H9 (cell line): Measurements from ENCODE around the gene FGFR3. TPM values are rescaled to one million over a fixed set of nuclear protein-coding genes. Genes with fewer than 3 reads are reported as not detected.

Experiments used
- DNase-seq: peaks from one replicate; pipeline ENCODE4 v3.0.0-alpha.2; 2017
- H2AFZ ChIP-seq: one replicate; pipeline ENCODE4 v1.6.1; 2013; ENCODE audit warnings: mild to moderate bottlenecking, low read length, control low read depth, moderate library complexity
- H2AK5ac ChIP-seq: 2 replicates; pipeline ENCODE4 v1.6.1; 2013; ENCODE audit warnings: low read length, control low read depth, mixed read lengths; ENCODE audit not compliant: insufficient read length
- H2BK120ac ChIP-seq: one replicate; pipeline ENCODE4 v1.6.1; 2013; ENCODE audit warnings: low read depth, mild to moderate bottlenecking, low read length, control low read depth, inconsistent platforms; ENCODE audit not compliant: poor library complexity, severe bottlenecking
- H2BK12ac ChIP-seq: 2 replicates; pipeline ENCODE4 v1.6.1; 2013; ENCODE audit warnings: low read length, control low read depth, mixed read lengths, low read depth; ENCODE audit not compliant: insufficient read length
- H2BK15ac ChIP-seq: 2 replicates; pipeline ENCODE4 v1.6.1; 2013; ENCODE audit warnings: low read depth, low read length, control low read depth
- H2BK20ac ChIP-seq: one replicate; pipeline ENCODE4 v1.6.1; 2013; ENCODE audit warnings: low read depth, mild to moderate bottlenecking, low read length, control low read depth, inconsistent platforms; ENCODE audit not compliant: poor library complexity, severe bottlenecking
- H2BK5ac ChIP-seq: 2 replicates; pipeline ENCODE4 v1.6.1; 2013; ENCODE audit warnings: low read length, control low read depth, mixed read lengths; ENCODE audit not compliant: insufficient read length
- H3K14ac ChIP-seq: 2 replicates; pipeline ENCODE4 v1.6.1; 2013; ENCODE audit warnings: low read length, control low read depth; ENCODE audit not compliant: insufficient read depth
- H3K18ac ChIP-seq: 2 replicates; pipeline ENCODE4 v1.6.1; 2013; ENCODE audit warnings: low read depth, mild to moderate bottlenecking, mixed read lengths, low read length, control low read depth; ENCODE audit not compliant: insufficient read length
- H3K23ac ChIP-seq: 2 replicates; pipeline ENCODE4 v1.6.1; 2013; ENCODE audit warnings: low read length, control low read depth, mixed read lengths, low read depth; ENCODE audit not compliant: insufficient read length
- H3K23me2 ChIP-seq: 2 replicates; pipeline ENCODE4 v1.6.1; 2013; ENCODE audit warnings: low read depth, mild to moderate bottlenecking, mixed read lengths, low read length, control low read depth; ENCODE audit not compliant: insufficient read length, poor library complexity, severe bottlenecking
- H3K27ac ChIP-seq: 2 replicates; pipeline ENCODE4 v1.5.1; 2013; ENCODE audit warnings: low read length, control low read depth, mixed read lengths, low read depth; ENCODE audit not compliant: insufficient read length
- H3K27me3 ChIP-seq: 2 replicates; pipeline ENCODE4 v1.6.1; 2013; ENCODE audit warnings: low read length, control low read depth, inconsistent platforms; ENCODE audit not compliant: insufficient read depth
- H3K4ac ChIP-seq: 2 replicates; pipeline ENCODE4 v1.6.1; 2013; ENCODE audit warnings: low read depth, mild to moderate bottlenecking, control low read depth, inconsistent platforms, low read length, moderate library complexity
- H3K4me1 ChIP-seq: 2 replicates; pipeline ENCODE4 v1.6.1; 2013; ENCODE audit warnings: low read length, control low read depth, inconsistent platforms; ENCODE audit not compliant: insufficient read depth
- H3K4me2 ChIP-seq: 2 replicates; pipeline ENCODE4 v1.6.1; 2013; ENCODE audit warnings: low read length, control low read depth, mixed read lengths; ENCODE audit not compliant: insufficient read length, insufficient read depth
- H3K56ac ChIP-seq: 2 replicates; pipeline ENCODE4 v1.6.1; 2013; ENCODE audit warnings: low read depth, mild to moderate bottlenecking, mixed read lengths, low read length, control low read depth; ENCODE audit not compliant: insufficient read length
- H3K79me1 ChIP-seq: 2 replicates; pipeline ENCODE4 v1.6.1; 2013; ENCODE audit warnings: low read depth, mild to moderate bottlenecking, moderate library complexity, low read length, control low read depth, inconsistent platforms; ENCODE audit not compliant: insufficient read depth, poor library complexity, severe bottlenecking
- H3K79me2 ChIP-seq: 2 replicates; pipeline ENCODE4 v1.6.1; 2013; ENCODE audit warnings: low read length, control low read depth, inconsistent platforms; ENCODE audit not compliant: insufficient read depth
- H3K9ac ChIP-seq: 2 replicates; pipeline ENCODE4 v1.6.1; 2013; ENCODE audit warnings: low read length, control low read depth, mixed read lengths; ENCODE audit not compliant: insufficient read length; ENCODE audit errors: extremely low read depth
- H3K9me3 ChIP-seq: one replicate; pipeline ENCODE4 v1.6.1; 2013; ENCODE audit warnings: low read depth, low read length, inconsistent platforms; ENCODE audit not compliant: control insufficient read depth
- H3T11ph ChIP-seq: one replicate; pipeline ENCODE4 v1.6.1; 2013; ENCODE audit warnings: mild to moderate bottlenecking, low read length, control low read depth, inconsistent platforms
- H4K20me1 ChIP-seq: one replicate; pipeline ENCODE4 v1.6.1; 2013; ENCODE audit not compliant: control insufficient read depth, insufficient read length, insufficient read depth
- H4K5ac ChIP-seq: 2 replicates; pipeline ENCODE4 v1.6.1; 2013; ENCODE audit warnings: low read depth, mild to moderate bottlenecking, mixed read lengths, low read length, control low read depth; ENCODE audit not compliant: insufficient read length
- H4K8ac ChIP-seq: replicated peaks from 2 replicates; pipeline ENCODE4 v1.6.1; 2013; ENCODE audit warnings: low read length, control low read depth, mixed read lengths, low read depth; ENCODE audit not compliant: insufficient read length
- H4K91ac ChIP-seq: 2 replicates; pipeline ENCODE4 v1.6.1; 2013; ENCODE audit warnings: low read depth, mild to moderate bottlenecking, moderate library complexity, mixed read lengths, low read length, control low read depth; ENCODE audit not compliant: insufficient read length
- H3K27ac Mint-ChIP-seq, 3 experiments: 2 replicates in 2 of 3; 3 replicates in 1 of 3; pipeline ENCODE4 v1.8.0; 2020 to 2021; ENCODE audit warnings: mixed read lengths in 3 of 3, mild to moderate bottlenecking in 1 of 3, moderate library complexity in 1 of 3
- H3K27me3 Mint-ChIP-seq: 2 replicates; pipeline ENCODE4 v1.8.0; 2021; ENCODE audit warnings: low read depth, mild to moderate bottlenecking, moderate library complexity, mixed read lengths
- H3K36me3 Mint-ChIP-seq, 3 experiments: 2 replicates in 2 of 3; 3 replicates in 1 of 3; pipeline ENCODE4 v1.8.0; 2020 to 2021; ENCODE audit warnings: low read depth in 3 of 3, mixed read lengths in 3 of 3; ENCODE audit not compliant: insufficient read depth in 1 of 3
- H3K4me1 Mint-ChIP-seq, 2 experiments: 2 replicates each; pipeline ENCODE4 v1.8.0; 2020; ENCODE audit warnings: mixed read lengths in 2 of 2
- H3K4me3 Mint-ChIP-seq, 2 experiments: 2 replicates in 1 of 2; 3 replicates in 1 of 2; pipeline ENCODE4 v1.8.0; 2020 to 2021; ENCODE audit warnings: mild to moderate bottlenecking in 2 of 2, mixed read lengths in 2 of 2, moderate library complexity in 1 of 2
- H3K9me3 Mint-ChIP-seq, 2 experiments: 2 replicates in 1 of 2; 3 replicates in 1 of 2; pipeline ENCODE4 v1.8.0; 2020; ENCODE audit warnings: mild to moderate bottlenecking in 2 of 2, mixed read lengths in 2 of 2, moderate library complexity in 1 of 2
- WGBS: extraction: QIAGEN DNeasy Blood & Tissue Kit; methylation state at CpG from one replicate; pipeline ENCODE4 v1.1.7; 2013; ENCODE audit warnings: missing lambda C conversion rate, low lambda C conversion rate, mixed read lengths; ENCODE audit not compliant: insufficient read length; ENCODE audit errors: extremely low coverage; 5-methylcytosine and 5-hydroxymethylcytosine counted together
- total RNA-seq: library from RNA; stranded (reverse); gene quantifications from 2 replicates; pipeline ENCODE4 v1.2.1, GENCODE V29; 2021
- TF ChIP-seq, protein P1 (sequence below): fragments of 200-600 bp; sonication (generic); conservative IDR thresholded peaks from 3 replicates; pipeline ENCODE4 v1.8.0; 2021; ENCODE audit warnings: antibody characterized with exemption, mild to moderate bottlenecking

Gene FGFR3
- total RNA-seq, 1 experiment from 2014 or later = 75.7 TPM

DNA sequence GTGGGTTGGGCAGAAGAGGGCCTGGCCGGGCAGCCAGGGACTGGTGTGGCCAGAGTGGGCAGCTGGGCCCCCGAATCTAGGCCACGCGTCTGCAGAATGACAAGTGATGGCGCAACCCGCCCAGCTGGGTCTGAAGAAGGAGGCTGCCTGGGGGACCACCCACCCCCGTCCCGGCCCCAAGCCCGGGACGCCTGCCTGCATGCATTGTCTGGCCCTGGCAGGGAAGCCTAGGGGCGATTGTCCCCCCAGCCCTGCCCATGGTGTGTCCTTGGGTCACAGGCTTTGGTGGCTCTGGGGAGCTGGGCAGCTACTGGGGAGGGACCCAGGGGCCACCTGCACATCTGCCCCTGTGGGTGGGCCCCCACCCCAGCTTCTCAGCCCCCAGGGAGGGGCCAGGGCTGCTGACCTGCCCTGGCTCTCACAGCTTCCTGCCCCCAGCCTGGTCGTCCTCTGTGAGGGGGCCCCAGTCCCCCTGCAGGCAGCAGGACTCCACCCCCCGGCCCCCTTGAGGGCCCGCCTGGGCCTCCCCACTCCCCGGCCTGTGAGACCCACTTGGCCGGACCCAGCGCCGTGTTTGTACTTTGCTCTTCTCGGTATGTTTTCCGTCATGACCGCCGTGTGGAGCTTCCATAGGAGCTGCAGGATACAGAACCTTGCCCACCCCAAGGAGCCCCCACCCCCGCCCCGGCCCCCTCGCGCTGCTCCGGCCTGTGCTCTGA, 4.9 kb downstream of the FGFR3 start:
- Histone ChIP-seq H2BK5ac (no peak overlapping the region), H3K14ac (no peak overlapping the region), H4K91ac (no peak overlapping the region), H3K27me3 (no peaks in the 10 kb centered on the region; the same call in 1 of the 2 replicates), H3K27ac (no peak overlapping the region), H4K20me1 (no peaks in the 10 kb centered on the region), H3K56ac (no peak overlapping the region), H3K23me2 (peaks cover 7% of the 10 kb centered on the region), H2BK12ac (no peak overlapping the region), H2BK20ac (no peak overlapping the region), H3K9ac (no peak overlapping the region), H3K4me2 (no peak overlapping the region), H2AFZ (no peak overlapping the region), H2BK120ac (no peak overlapping the region), H4K8ac (no peak overlapping the region), H3K18ac (no peak overlapping the region), H3K4me1 (no peaks in the 10 kb centered on the region), H3K23ac (no peak overlapping the region), H3T11ph (no peak overlapping the region), H3K79me2 (no peaks in the 10 kb centered on the region), H3K4ac (no peak overlapping the region), H3K79me1 (no peaks in the 10 kb centered on the region), H2AK5ac (no peak overlapping the region), H3K9me3 (no peaks in the 10 kb centered on the region), H2BK15ac (no peak overlapping the region), H4K5ac (no peak overlapping the region)
- WGBS = no CpG with 5 or more reads among the region's 27 CpGs
- no peaks in the 10 kb centered on the region for H3K9me3 Mint-ChIP-seq
- H3K27me3 Mint-ChIP-seq = peaks cover 6% of the 10 kb centered on the region
- no peak for DNase-seq
- TF ChIP-seq, protein P1, sequence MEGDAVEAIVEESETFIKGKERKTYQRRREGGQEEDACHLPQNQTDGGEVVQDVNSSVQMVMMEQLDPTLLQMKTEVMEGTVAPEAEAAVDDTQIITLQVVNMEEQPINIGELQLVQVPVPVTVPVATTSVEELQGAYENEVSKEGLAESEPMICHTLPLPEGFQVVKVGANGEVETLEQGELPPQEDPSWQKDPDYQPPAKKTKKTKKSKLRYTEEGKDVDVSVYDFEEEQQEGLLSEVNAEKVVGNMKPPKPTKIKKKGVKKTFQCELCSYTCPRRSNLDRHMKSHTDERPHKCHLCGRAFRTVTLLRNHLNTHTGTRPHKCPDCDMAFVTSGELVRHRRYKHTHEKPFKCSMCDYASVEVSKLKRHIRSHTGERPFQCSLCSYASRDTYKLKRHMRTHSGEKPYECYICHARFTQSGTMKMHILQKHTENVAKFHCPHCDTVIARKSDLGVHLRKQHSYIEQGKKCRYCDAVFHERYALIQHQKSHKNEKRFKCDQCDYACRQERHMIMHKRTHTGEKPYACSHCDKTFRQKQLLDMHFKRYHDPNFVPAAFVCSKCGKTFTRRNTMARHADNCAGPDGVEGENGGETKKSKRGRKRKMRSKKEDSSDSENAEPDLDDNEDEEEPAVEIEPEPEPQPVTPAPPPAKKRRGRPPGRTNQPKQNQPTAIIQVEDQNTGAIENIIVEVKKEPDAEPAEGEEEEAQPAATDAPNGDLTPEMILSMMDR = no peak
- H3K27ac Mint-ChIP-seq = no peak overlapping the region
- H3K4me1 Mint-ChIP-seq = peaks cover 0 to 11% of the 10 kb centered on the region in 2 experiments; a peak in 1 of 4 replicates
- H3K4me3 Mint-ChIP-seq = no peak overlapping the region
- H3K36me3 Mint-ChIP-seq = peaks cover 1 to 30% (median 22%) of the 10 kb centered on the region in 3 experiments; a peak in 5 of 7 replicates
